ENCODE data around the gene AURKB.
A peak's percentile ranks its signal among the peaks of the same experiment; 100 is the strongest.

AURKB gene

GRCh38 chr17:8161289-8162232 lies 48.8 kb downstream of the AURKB start:
- no peak for DNase-seq (ENCODE audit: low spot score)

GRCh38 chr17:8160741-8161221 lies 49.6 kb downstream of the AURKB start:
- no peak for DNase-seq (ENCODE audit: low spot score)

GRCh38 chr17:8160224-8160577 lies 50.2 kb downstream of the AURKB start:
- no peak for DNase-seq (ENCODE audit: low spot score)

GRCh38 chr17:8159459-8160223 lies 50.7 kb downstream of the AURKB start:
- no peak for DNase-seq (ENCODE audit: low spot score)

GRCh38 chr17:8159032-8159400 lies 51.4 kb downstream of the AURKB start:
- DNase-seq (ENCODE audit: low spot score), result no peak

- peak; percentile 89 for DNase-seq (ENCODE audit: low spot score)
Observed at GRCh38 chr17:8158267-8159031, 51.9 kb downstream of the AURKB start.

- DNase-seq (ENCODE audit: low spot score), result peak; percentile 100
Observed at GRCh38 chr17:8156246-8156992, 54.0 kb downstream of the AURKB start.

- DNase-seq (ENCODE audit: low spot score), result no peak
Observed at GRCh38 chr17:8155996-8156245, 54.5 kb downstream of the AURKB start.

- DNase-seq (ENCODE audit: low spot score), result no peak
Observed at GRCh38 chr17:8155231-8155995, 55.0 kb downstream of the AURKB start.
